Effector memory CD4-positive, alpha-beta T cell (primary cell): ENCODE measurements around the gene IFNA14.
"Not testable (repeated sequence)": the region's sequence is repeated elsewhere in the genome, so short reads cannot be mapped to it uniquely, and the experiment has no call there.

Experiments used
- DNase-seq, 3 donors: peaks; one replicate each; pipeline ENCODE4 v3.0.0-alpha.2; 2020
- H3K27ac ChIP-seq: 2 replicates; pipeline ENCODE4 v1.7.0; 2013; ENCODE audit warnings: mild to moderate bottlenecking, low read length, moderate library complexity; ENCODE audit not compliant: insufficient read depth, poor library complexity, severe bottlenecking
- H3K27me3 ChIP-seq: replicated peaks from 2 replicates; pipeline ENCODE4 v1.7.0; 2013; ENCODE audit warnings: mild to moderate bottlenecking, low read length; ENCODE audit not compliant: insufficient read depth, control insufficient read depth, poor library complexity, severe bottlenecking
- H3K36me3 ChIP-seq: 2 replicates; pipeline ENCODE4 v1.7.0; 2013; ENCODE audit warnings: mild to moderate bottlenecking, low read length, moderate library complexity; ENCODE audit not compliant: control insufficient read depth, insufficient read depth
- H3K4me1 ChIP-seq: 2 replicates; pipeline ENCODE4 v1.7.0; 2013; ENCODE audit warnings: low read length, mild to moderate bottlenecking; ENCODE audit not compliant: control insufficient read depth, insufficient read depth, poor library complexity, severe bottlenecking
- H3K4me3 ChIP-seq: 2 replicates; pipeline ENCODE4 v1.7.0; 2013; ENCODE audit warnings: low read length, low read depth, mild to moderate bottlenecking; ENCODE audit not compliant: insufficient read depth, poor library complexity, severe bottlenecking
- H3K9me3 ChIP-seq: 2 replicates; pipeline ENCODE4 v1.7.0; 2013; ENCODE audit warnings: mild to moderate bottlenecking, low read length, moderate library complexity; ENCODE audit not compliant: control insufficient read depth

IFNA14 gene

GRCh38 chr9:21194867-21195776 is 44.7 kb downstream of the IFNA14 start:
- not testable (repeated sequence) for H3K27ac ChIP-seq, H3K4me3 ChIP-seq, H3K36me3 ChIP-seq, H3K9me3 ChIP-seq, H3K4me1 ChIP-seq, H3K27me3 ChIP-seq
- peak in 1 of 3 donors; percentile 13 for DNase-seq
